Cardiac muscle cell (in vitro differentiated cells and primary cell): ENCODE data around the gene BMS1. TPM values are rescaled to one million over a fixed set of nuclear protein-coding genes. Genes with fewer than 3 reads are reported as not detected.
"Not testable (repeated sequence)": the region's sequence is repeated elsewhere in the genome, so short reads cannot be mapped to it uniquely, and the experiment has no call there.

ENCODE experiments used
- DNase-seq, 2 donors: peaks; one replicate each; pipeline versions ENCODE4 v3.0.0 to v3.0.0-alpha.2; 2010 to 2017; ENCODE audit warnings: low read depth in 1 of 2, low spot score in 1 of 2
- H3K27ac ChIP-seq: fragments of 200-600 bp; sonication (generic); 2 replicates; pipeline ENCODE4 v1.5.1; 2016
- H3K27me3 ChIP-seq: fragments of 200-600 bp; sonication (generic); 2 replicates; pipeline ENCODE4 v1.6.0; 2016; ENCODE audit warnings: control low read depth
- H3K36me3 ChIP-seq: fragments of 200-600 bp; sonication (generic); 2 replicates; pipeline ENCODE4 v1.5.1; 2016; ENCODE audit warnings: control low read depth
- H3K4me1 ChIP-seq: fragments of 200-600 bp; sonication (generic); 2 replicates; pipeline ENCODE4 v1.8.1; 2017; ENCODE audit warnings: low read depth, mild to moderate bottlenecking, mixed run types
- H3K4me3 ChIP-seq: fragments of 200-600 bp; sonication (generic); 2 replicates; pipeline ENCODE4 v1.5.1; 2016; ENCODE audit warnings: mild to moderate bottlenecking
- H3K9me3 ChIP-seq: fragments of 200-600 bp; sonication (generic); 2 replicates; pipeline ENCODE4 v1.5.1; 2017; ENCODE audit warnings: low read depth, mild to moderate bottlenecking, control low read depth
- polyA plus RNA-seq: library from polyadenylated mRNA; unstranded; fragments of >200 nt; fragmentation: Nextera tagmentation; extraction: Ambion mirVana; gene quantifications from 2 replicates; pipeline ENCODE4 v1.2.1, GENCODE V29; 2016
- total RNA-seq: library from RNA; depleted of rRNA; stranded (reverse); fragments of >200 nt; gene quantifications from 2 replicates; pipeline ENCODE4 v1.2.3, GENCODE V29; 2016
- TF ChIP-seq, protein P1 (sequence below): IDR thresholded peaks from 2 replicates; pipeline ENCODE4 v1.5.1; 2012; ENCODE audit warnings: low read depth, mild to moderate bottlenecking, low read length

Gene BMS1
- total and polyA plus RNA-seq, 2 experiments from 2014 or later: 13.7 to 14.8 TPM

DNA sequence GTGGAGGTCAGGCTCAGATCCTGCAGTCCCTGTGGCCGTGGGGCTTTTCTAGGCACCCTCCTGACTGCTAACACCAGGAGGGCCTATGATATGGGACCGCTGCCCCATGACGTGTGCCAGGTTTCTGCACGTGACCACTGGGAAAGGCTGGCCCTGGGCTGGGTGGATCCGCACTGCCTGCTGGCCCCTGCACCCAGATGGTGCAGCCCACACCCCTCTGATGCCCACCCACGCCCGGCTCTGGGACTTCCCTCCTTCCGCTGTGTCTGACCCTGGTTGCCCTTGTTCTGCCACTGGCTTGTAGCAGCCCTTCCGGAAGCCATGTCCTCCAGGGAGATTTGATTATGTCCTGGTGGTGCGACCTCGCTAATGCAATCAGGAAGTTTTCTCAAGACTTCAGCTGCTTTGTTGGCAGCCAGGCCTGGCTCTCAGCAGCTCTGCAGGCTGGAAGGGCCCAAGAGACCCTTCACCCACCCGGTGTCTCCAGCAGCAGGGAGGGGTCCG, 88.6 kb downstream of the BMS1 start:
- H3K36me3 ChIP-seq, H3K4me1 ChIP-seq, H3K27ac ChIP-seq, H3K4me3 ChIP-seq, H3K9me3 ChIP-seq, H3K27me3 ChIP-seq: not testable (repeated sequence)
- TF ChIP-seq, protein P1, sequence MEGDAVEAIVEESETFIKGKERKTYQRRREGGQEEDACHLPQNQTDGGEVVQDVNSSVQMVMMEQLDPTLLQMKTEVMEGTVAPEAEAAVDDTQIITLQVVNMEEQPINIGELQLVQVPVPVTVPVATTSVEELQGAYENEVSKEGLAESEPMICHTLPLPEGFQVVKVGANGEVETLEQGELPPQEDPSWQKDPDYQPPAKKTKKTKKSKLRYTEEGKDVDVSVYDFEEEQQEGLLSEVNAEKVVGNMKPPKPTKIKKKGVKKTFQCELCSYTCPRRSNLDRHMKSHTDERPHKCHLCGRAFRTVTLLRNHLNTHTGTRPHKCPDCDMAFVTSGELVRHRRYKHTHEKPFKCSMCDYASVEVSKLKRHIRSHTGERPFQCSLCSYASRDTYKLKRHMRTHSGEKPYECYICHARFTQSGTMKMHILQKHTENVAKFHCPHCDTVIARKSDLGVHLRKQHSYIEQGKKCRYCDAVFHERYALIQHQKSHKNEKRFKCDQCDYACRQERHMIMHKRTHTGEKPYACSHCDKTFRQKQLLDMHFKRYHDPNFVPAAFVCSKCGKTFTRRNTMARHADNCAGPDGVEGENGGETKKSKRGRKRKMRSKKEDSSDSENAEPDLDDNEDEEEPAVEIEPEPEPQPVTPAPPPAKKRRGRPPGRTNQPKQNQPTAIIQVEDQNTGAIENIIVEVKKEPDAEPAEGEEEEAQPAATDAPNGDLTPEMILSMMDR: peak; percentile 13
- DNase-seq: peak in 1 of 2 donors; percentile 43

- Histone ChIP-seq H3K9me3 (no peaks in the 10 kb centered on the region), H3K27me3 (no peaks in the 10 kb centered on the region), H3K4me1 (no peaks in the 10 kb centered on the region), H3K27ac (no peak overlapping the region), H3K36me3 (no peaks in the 10 kb centered on the region), H3K4me3 (no peak overlapping the region)
- TF ChIP-seq, protein P1: no peak
- no peak for DNase-seq
Observed at GRCh38 chr10:42871823-42872222, 89.2 kb downstream of the BMS1 start.

GRCh38 chr10:42872865-42873435, 90.4 kb downstream of the BMS1 start:
- no peaks in the 10 kb centered on the region for H3K27me3 ChIP-seq
- no peaks in the 10 kb centered on the region for H3K36me3 ChIP-seq
- no peak overlapping the region for H3K4me3 ChIP-seq
- no peaks in the 10 kb centered on the region for H3K9me3 ChIP-seq
- H3K27ac ChIP-seq: no peak overlapping the region
- no peak for DNase-seq
- H3K4me1 ChIP-seq: no peaks in the 10 kb centered on the region
- TF ChIP-seq, protein P1: no peak

- no peak overlapping the region for H3K4me3 ChIP-seq
- no peaks in the 10 kb centered on the region for H3K9me3 ChIP-seq
- H3K4me1 ChIP-seq: no peaks in the 10 kb centered on the region
- H3K36me3 ChIP-seq: no peaks in the 10 kb centered on the region
- no peak overlapping the region for H3K27ac ChIP-seq
- no peaks in the 10 kb centered on the region for H3K27me3 ChIP-seq
- no peak for DNase-seq
- TF ChIP-seq, protein P1: no peak
Observed at GRCh38 chr10:42874713-42875387, 92.3 kb downstream of the BMS1 start.

DNA sequence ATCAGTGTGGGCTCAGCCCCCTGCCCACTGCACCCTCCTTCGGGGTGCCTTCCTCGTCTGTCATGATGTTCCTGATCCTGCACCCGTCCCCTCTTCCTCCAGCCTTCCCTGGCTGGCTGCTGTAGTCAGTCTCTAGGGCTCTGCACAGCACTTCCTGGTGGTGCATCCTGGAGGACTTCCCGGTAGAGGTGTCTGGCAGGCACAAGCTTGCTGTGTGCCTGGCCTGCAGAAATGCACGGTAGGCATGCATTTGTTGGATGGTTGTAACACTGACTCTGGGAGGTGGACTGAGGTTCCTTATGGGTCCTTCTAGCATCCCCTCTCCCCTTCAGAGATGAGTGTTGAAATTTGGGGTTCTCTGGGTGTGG, 92.8 kb downstream of the BMS1 start:
- Histone ChIP-seq H3K4me3 (no peak overlapping the region), H3K36me3 (no peaks in the 10 kb centered on the region), H3K9me3 (no peaks in the 10 kb centered on the region), H3K27me3 (no peaks in the 10 kb centered on the region), H3K27ac (no peak overlapping the region), H3K4me1 (no peaks in the 10 kb centered on the region)
- no peak for DNase-seq
- TF ChIP-seq, protein P1: no peak
